ENCODE data around the gene C14orf180.

GRCh38 chr14:104549536-104550339 lies 29.8 kb upstream of the C14orf180 start:
- TF ChIP-seq CTCF (IDR thresholded peaks at IDR 0.05; ENCODE audit: low read depth, low read length) (no peak), EZH2phosphoT487 (IDR thresholded peaks at IDR 0.05; ENCODE audit: low read depth) (no peak)

All from OCI-LY3 (cell line).